SH-SY5Y (cell line): ENCODE results near the gene INSIG2.

ENCODE experiments used
- GATA2 ChIP-seq: IDR thresholded peaks from 2 replicates; pipeline ENCODE4 v1.6.1; 2011; ENCODE audit warnings: mild to moderate bottlenecking, low read depth, low read length
- GATA3 ChIP-seq: IDR thresholded peaks from 2 replicates; pipeline ENCODE4 v1.6.1; 2011; ENCODE audit warnings: low read depth, mild to moderate bottlenecking, low read length, moderate library complexity

- no peak for TF ChIP-seq GATA2
- no peak for TF ChIP-seq GATA3
Observed at GRCh38 chr2:118050974-118051373, 37.3 kb upstream of the INSIG2 start.
